Upper lobe of left lung (tissue), 4 donors: ENCODE data around the gene CDHR5.

ENCODE experiments used
- POLR2A ChIP-seq, 4 donors: fragments of 450-650 bp; IDR thresholded peaks; one replicate each; pipeline ENCODE4 v1.5.1; 2016 to 2017; ENCODE audit warnings: antibody characterized with exemption in 4 of 4, mild to moderate bottlenecking in 2 of 4
- POLR2AphosphoS5 ChIP-seq, 2 donors: sonication (generic); formaldehyde crosslinking; IDR thresholded peaks; one replicate each; pipeline ENCODE4 v1.5.1; 2017; ENCODE audit warnings: antibody characterized with exemption in 2 of 2
- TF ChIP-seq, protein P1 (sequence below), 6 experiments: fragments of 450-650 bp in 4 of 6; fragments of 200-600 bp in 2 of 6; sonication (generic) in 2 of 6; IDR thresholded peaks; one replicate each; pipeline ENCODE4 v1.5.1; 2016 to 2019; ENCODE audit warnings: antibody characterized with exemption in 6 of 6

GRCh38 chr11:638631-639331 lies 14.0 kb upstream of the CDHR5 start:
- TF ChIP-seq POLR2AphosphoS5 (IDR thresholded peaks at IDR 0.05) (no peak), POLR2A (IDR thresholded peaks at IDR 0.05) (no peak)
- TF ChIP-seq, protein P1, sequence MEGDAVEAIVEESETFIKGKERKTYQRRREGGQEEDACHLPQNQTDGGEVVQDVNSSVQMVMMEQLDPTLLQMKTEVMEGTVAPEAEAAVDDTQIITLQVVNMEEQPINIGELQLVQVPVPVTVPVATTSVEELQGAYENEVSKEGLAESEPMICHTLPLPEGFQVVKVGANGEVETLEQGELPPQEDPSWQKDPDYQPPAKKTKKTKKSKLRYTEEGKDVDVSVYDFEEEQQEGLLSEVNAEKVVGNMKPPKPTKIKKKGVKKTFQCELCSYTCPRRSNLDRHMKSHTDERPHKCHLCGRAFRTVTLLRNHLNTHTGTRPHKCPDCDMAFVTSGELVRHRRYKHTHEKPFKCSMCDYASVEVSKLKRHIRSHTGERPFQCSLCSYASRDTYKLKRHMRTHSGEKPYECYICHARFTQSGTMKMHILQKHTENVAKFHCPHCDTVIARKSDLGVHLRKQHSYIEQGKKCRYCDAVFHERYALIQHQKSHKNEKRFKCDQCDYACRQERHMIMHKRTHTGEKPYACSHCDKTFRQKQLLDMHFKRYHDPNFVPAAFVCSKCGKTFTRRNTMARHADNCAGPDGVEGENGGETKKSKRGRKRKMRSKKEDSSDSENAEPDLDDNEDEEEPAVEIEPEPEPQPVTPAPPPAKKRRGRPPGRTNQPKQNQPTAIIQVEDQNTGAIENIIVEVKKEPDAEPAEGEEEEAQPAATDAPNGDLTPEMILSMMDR (IDR thresholded peaks at IDR 0.05) = no peak
